Vagina (tissue), 2 donors: ENCODE data around the gene CTSL. TPM values are rescaled to one million over a fixed set of nuclear protein-coding genes. Genes with fewer than 3 reads are reported as not detected.

Experiments
- DNase-seq, 2 donors: peaks; one replicate each; pipeline ENCODE4 v3.0.0-alpha.2; 2017; ENCODE audit errors: extremely low spot score in 2 of 2
- H3K27ac ChIP-seq: fragments of 200-600 bp; sonication (generic); one replicate; pipeline ENCODE4 v1.5.1; 2019
- H3K27me3 ChIP-seq: fragments of 200-600 bp; sonication (generic); one replicate; pipeline ENCODE4 v1.5.1; 2019
- H3K36me3 ChIP-seq, 2 donors: fragments of 200-600 bp; sonication (generic); one replicate each; pipeline ENCODE4 v1.5.1; 2017 to 2019
- H3K4me1 ChIP-seq: fragments of 200-600 bp; sonication (generic); one replicate; pipeline ENCODE4 v1.5.1; 2019
- H3K4me3 ChIP-seq, 2 donors: fragments of 200-600 bp; sonication (generic); 1 replicate in 1 of 2; 2 replicates in 1 of 2; pipeline ENCODE4 v1.5.1; 2016 to 2019
- H3K9me3 ChIP-seq: fragments of 200-600 bp; sonication (generic); one replicate; pipeline ENCODE4 v1.5.1; 2019
- POLR2A ChIP-seq, 2 donors: fragments of 450-650 bp; IDR thresholded peaks; one replicate each; pipeline ENCODE4 v1.6.1; 2017; ENCODE audit warnings: antibody characterized with exemption in 2 of 2, mild to moderate bottlenecking in 2 of 2, moderate library complexity in 2 of 2
- POLR2AphosphoS5 ChIP-seq, 2 donors: sonication (generic); formaldehyde crosslinking; IDR thresholded peaks; one replicate each; pipeline ENCODE4 v1.9.0; 2017; ENCODE audit warnings: antibody characterized with exemption in 2 of 2, mild to moderate bottlenecking in 2 of 2, low read depth in 1 of 2; ENCODE audit not compliant: insufficient read depth in 1 of 2
- intact Hi-C: fragments of 100-400 bp; cut with DNase I; formaldehyde crosslinking; loops from one replicate; pipeline ENCODE4 v1.15.1; 2023
- total RNA-seq: library from RNA; depleted of rRNA; stranded (reverse); fragments of >200 nt; gene quantifications from one replicate; pipeline ENCODE4 v1.2.3, GENCODE V29; 2016
- TF ChIP-seq, protein P1 (sequence below), 3 experiments: fragments of 450-650 bp in 2 of 3; fragments of 200-600 bp in 1 of 3; sonication (generic) in 1 of 3; IDR thresholded peaks; one replicate each; pipeline ENCODE4 v1.5.1; 2017 to 2019; ENCODE audit warnings: antibody characterized with exemption in 3 of 3, mild to moderate bottlenecking in 2 of 3, moderate library complexity in 2 of 3

The CTSL gene
- total RNA-seq, 1 donor from 2014 or later = 68.0 TPM

DNA sequence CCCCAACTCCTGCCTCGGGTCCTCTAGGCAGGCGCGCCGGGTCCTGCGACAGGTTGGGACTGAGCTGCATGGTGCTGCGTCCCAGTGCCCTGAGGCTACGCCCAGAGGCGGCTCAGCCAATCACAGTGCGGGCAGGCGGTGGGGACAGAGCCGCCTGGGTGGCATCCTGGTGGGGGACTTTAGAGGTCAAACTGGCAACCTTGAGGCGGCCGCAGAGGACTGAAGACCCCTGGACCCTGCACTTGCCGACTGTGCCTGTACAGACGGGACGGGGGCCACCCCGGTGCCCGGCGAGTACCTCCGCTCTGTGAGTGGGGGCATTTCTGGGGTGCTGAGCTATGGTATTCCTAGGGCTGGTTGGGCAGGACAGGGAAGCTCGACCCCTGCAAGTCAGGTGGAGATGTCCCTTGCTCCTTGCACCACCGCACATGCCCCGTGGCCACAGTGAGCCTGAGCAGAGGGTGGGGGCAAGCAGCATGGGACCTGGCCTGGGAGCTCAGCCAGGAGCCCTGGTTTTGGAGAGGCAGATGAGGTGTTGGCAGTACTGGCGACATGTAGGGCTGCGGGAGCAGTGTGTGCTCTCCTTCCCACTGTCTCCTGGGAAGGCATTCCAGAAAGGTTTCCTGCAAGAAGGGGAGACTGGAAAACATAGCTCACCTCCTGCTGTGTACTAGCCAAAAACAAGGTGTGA lies 45.5 kb downstream of the CTSL start:
- Histone ChIP-seq H3K9me3 (no peaks in the 10 kb centered on the region), H3K4me3 (no peak overlapping the region), H3K4me1 (no peaks in the 10 kb centered on the region), H3K27ac (no peak overlapping the region), H3K27me3 (no peaks in the 10 kb centered on the region), H3K36me3 (no peaks in the 10 kb centered on the region)
- no peak for TF ChIP-seq POLR2AphosphoS5 (IDR thresholded peaks at IDR 0.05; ENCODE audit: insufficient read depth in 1 of 2, low read depth in 1 of 2)
- intact Hi-C loops = no loop called here
- no peak for DNase-seq

DNA sequence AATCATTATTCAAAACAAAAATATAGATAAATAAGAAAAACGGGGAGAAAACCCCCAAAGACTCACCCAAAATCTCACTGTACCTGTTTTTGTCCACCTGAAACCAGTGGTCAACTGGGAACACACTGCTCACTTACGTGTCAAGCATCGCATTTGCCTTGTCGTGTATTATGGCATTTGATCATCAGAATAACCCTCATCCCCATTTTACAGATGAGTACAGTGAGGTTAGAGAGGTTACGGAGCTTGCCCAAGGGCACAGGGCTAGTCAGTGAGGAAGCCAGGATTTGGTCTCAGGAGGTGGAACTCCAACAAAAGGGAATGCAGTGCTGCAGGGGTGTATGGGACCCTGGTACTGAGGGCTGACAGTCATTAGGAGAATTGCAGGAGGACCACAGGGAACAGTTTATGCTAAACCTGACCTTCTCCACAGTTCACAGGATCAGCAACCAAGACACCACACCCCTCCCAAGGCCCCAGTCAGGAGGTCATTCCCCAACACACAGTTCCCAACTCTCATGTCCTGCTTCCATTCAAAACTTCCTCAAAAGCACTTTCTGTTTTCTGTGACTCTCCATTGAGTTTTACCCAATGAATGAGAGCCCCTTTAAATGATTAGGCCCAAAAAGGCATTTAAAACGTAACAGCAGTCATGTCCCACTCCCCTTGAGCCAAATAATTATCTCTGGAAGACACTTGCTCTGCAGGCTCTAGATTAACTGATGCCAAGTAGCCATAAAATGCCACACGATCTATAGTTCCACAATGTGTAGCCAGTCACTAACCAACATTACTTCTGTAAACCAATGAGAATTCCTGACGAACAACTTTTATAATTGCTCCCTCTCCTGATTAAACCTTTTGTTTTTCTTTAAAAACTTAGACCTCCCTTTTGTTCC lies 50.8 kb downstream of the CTSL start:
- Histone ChIP-seq H3K27me3 (no peaks in the 10 kb centered on the region), H3K36me3 (no peaks in the 10 kb centered on the region), H3K27ac (no peak overlapping the region), H3K4me1 (no peaks in the 10 kb centered on the region), H3K9me3 (no peaks in the 10 kb centered on the region), H3K4me3 (no peak overlapping the region)
- TF ChIP-seq, protein P1, sequence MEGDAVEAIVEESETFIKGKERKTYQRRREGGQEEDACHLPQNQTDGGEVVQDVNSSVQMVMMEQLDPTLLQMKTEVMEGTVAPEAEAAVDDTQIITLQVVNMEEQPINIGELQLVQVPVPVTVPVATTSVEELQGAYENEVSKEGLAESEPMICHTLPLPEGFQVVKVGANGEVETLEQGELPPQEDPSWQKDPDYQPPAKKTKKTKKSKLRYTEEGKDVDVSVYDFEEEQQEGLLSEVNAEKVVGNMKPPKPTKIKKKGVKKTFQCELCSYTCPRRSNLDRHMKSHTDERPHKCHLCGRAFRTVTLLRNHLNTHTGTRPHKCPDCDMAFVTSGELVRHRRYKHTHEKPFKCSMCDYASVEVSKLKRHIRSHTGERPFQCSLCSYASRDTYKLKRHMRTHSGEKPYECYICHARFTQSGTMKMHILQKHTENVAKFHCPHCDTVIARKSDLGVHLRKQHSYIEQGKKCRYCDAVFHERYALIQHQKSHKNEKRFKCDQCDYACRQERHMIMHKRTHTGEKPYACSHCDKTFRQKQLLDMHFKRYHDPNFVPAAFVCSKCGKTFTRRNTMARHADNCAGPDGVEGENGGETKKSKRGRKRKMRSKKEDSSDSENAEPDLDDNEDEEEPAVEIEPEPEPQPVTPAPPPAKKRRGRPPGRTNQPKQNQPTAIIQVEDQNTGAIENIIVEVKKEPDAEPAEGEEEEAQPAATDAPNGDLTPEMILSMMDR (IDR thresholded peaks at IDR 0.05) = no peak
- TF ChIP-seq POLR2AphosphoS5 (IDR thresholded peaks at IDR 0.05; ENCODE audit: insufficient read depth in 1 of 2, low read depth in 1 of 2) (no peak), POLR2A (IDR thresholded peaks at IDR 0.05) (no peak)
- intact Hi-C loops = no loop called here
- DNase-seq = no peak

DNA sequence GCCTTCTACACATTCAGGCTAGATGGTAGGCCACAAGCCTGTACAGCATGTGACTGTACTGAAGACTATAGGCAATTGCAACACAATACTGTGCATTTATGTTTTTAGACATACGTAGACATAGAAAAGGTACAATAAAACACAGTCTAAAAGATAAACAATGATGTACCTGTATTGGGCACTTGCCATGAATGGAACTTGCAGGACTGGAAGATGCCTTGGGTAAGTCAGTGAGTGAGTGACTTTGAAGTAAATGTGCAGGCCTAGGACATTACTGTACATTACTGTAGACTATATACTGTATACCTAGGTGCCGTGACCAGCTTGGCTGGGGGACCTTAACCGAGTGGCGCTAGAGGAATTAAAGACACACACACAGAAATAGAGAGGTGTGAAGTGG lies 53.1 kb downstream of the CTSL start:
- Histone ChIP-seq H3K27me3 (no peaks in the 10 kb centered on the region), H3K9me3 (no peaks in the 10 kb centered on the region), H3K4me1 (no peaks in the 10 kb centered on the region), H3K4me3 (no peak overlapping the region), H3K36me3 (no peaks in the 10 kb centered on the region), H3K27ac (no peak overlapping the region)
- no peak for DNase-seq
- no peak for TF ChIP-seq POLR2A (IDR thresholded peaks at IDR 0.05)
- TF ChIP-seq, protein P1 (IDR thresholded peaks at IDR 0.05) = no peak
- TF ChIP-seq POLR2AphosphoS5 (IDR thresholded peaks at IDR 0.05; ENCODE audit: insufficient read depth in 1 of 2, low read depth in 1 of 2) = no peak
- intact Hi-C loops = no loop called here

Other genes with a start within 250 kb of the CTSL start
- gene DAPK1, start 228.3 kb upstream of the CTSL start, total RNA-seq = 24.6 TPM
- not detected for gene SPATA31E1, start 156.8 kb downstream of the CTSL start, total RNA-seq
- gene SPATA31C1, start 191.8 kb downstream of the CTSL start, total RNA-seq = not detected
- 2.9 TPM for gene CDK20, start 248.4 kb downstream of the CTSL start, total RNA-seq